H1 (cell line): Measurements from ENCODE around the gene ELMO2.

Source experiments
- CTCF ChIP-seq, 3 experiments: IDR thresholded peaks; 1 replicate in 2 of 3; 2 replicates in 1 of 3; pipeline versions ENCODE4 v1.5.1 to v1.6.1; 2011; ENCODE audit warnings: low read length in 3 of 3, mild to moderate bottlenecking in 3 of 3, inconsistent platforms in 2 of 3, low read depth in 1 of 3, moderate library complexity in 1 of 3; ENCODE audit not compliant: insufficient read depth in 1 of 3; ENCODE audit errors: control extremely low read depth in 1 of 3
- POLR2AphosphoS5 ChIP-seq: IDR thresholded peaks from 2 replicates; pipeline ENCODE4 v1.6.1; 2011; ENCODE audit warnings: low read depth, low read length
- TAF7 ChIP-seq: optimal IDR thresholded peaks from 2 replicates; pipeline ENCODE3; 2011; ENCODE audit warnings: low read depth, mild to moderate bottlenecking, inconsistent platforms, low read length, moderate library complexity, borderline replicate concordance
- ZNF274 ChIP-seq: IDR thresholded peaks from 2 replicates; pipeline ENCODE4 v1.7.0; 2012; ENCODE audit warnings: low read length, borderline replicate concordance; ENCODE audit errors: extremely low read depth

GRCh38 chr20:46333161-46333991, 73.0 kb downstream of the ELMO2 start:
- no peak for TF ChIP-seq CTCF (IDR thresholded peaks at IDR 0.05; ENCODE audit: control extremely low read depth in 1 of 3, insufficient read depth in 1 of 3, low read depth in 1 of 3, low read length in 3 of 3)
- no peak for TF ChIP-seq ZNF274
- TF ChIP-seq TAF7, result no peak
- TF ChIP-seq POLR2AphosphoS5, result no peak
